GM19395 (cell line): ENCODE data around the gene SEPTIN1.
"Not testable (repeated sequence)": the region's sequence is repeated elsewhere in the genome, so short reads cannot be mapped to it uniquely, and the experiment has no call there.

Experiments
- ATAC-seq: cut with Tn5 transposase; IDR thresholded peaks from one replicate; pipeline ENCODE4 v1.9.1; 2021; ENCODE audit warnings: mild to moderate bottlenecking, moderate library complexity; ENCODE audit not compliant: unreplicated experiment

Gene SEPTIN1

DNA sequence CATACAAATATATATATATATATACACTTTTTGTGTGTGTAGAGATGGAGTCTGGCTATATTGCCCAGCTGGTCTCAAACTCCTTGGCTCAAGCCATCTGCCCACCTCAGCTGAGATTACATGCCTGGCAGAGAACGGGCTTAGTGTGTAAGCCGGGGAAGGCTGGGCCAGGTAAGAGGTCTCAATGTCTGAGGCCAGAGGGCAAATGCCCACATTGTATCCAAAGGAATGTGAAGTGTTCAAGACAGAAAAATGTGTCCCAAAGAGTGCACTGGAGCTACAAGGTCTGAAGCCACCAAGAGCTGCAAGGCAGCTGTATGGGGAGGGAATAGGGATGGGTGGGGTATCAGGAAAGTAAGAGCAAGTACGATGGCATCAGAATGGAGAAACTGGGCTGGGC lies 36.1 kb downstream of the SEPTIN1 start:
- ATAC-seq, result no peak

DNA sequence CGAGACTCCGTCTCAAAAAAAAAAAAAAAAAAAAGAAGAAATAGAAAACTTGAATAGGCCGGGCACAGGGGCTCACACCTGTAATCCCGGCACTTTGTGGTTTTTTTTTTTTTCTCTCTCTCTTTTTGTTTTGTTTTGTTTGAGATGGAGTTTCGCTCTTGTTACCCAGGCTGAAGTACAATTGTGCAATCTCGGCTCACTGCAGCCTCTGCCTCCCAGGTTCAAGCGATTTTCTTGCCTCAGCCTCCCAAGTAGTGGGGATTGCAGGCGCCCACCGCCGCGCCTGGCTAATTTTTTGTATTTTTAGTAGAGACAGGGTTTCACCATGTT lies 38.9 kb downstream of the SEPTIN1 start:
- ATAC-seq, result not testable (repeated sequence)

DNA sequence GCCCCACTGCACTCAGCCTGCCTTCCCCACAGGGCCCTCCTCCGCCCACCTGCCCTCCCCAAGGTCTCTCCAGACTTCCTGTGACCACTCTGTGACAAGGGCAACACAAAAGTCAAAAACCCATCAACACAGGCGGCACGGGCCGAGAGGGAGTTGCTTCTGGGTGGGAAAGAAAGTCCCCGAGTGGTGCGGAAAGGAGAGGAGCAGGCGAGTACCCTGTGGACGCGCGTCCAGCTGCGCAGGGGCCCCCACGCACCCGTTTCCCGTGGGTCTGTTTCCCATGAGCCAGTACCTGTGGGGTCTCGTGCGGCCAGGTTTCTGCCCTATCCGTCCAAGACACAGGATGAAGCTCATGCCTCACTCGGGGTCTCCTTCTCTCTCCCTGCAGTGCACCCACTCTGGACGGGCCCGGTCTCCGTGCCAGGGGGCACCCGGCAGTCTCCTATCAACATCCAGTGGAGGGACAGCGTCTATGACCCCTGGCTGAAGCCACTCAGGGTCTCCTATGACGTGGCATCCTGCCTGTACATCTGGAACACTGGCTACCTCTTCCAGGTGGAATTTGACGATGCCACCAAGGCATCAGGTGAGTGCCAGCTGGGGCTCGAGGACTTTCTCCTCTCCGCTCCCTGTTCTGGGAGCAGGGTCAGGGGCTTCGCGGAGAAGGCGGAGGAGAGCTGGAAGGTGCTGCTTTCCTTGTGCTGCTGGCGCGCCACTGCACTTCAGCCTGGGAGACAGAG lies 39.4 kb downstream of the SEPTIN1 start:
- ATAC-seq, result no peak

DNA sequence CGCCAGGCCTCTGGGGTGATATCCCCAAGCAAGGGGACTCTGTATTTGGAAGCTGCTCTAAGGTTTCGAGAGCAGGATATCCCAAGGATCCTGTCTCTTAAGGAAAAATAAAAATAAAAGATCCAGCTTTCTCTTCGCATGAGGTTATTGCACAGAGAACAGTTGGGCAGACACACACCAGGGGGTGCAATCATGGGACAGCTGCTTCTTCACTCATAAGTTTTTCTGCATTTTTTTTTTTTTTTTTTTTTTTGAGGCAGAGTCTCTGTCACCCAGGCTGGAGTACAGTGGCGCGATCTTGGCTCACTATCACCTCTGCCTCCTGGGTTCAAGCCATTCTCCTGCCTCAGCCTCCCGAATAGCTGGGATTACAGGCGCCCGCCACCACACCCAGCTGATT lies 40.4 kb downstream of the SEPTIN1 start:
- not testable (repeated sequence) for ATAC-seq

DNA sequence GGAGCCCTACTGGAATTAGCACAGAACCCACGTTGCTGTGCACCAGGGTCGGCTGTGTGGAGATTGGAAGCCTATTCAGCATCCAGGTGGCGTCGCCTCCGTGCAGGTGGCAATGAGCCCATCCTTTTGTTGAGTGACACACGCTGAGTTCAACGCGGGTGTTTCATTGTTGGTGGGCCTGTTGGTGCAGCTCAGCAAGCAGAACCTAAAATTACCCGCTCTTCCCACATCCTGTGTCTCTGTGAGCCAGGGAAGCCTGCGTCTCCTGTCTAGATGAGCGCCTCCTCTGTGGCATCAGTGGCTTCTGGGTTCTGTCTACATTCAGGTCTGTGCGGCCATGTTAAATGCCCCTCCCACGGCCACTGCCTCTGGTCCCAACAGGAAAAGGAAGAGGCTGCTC lies 41.7 kb downstream of the SEPTIN1 start:
- no peak for ATAC-seq

DNA sequence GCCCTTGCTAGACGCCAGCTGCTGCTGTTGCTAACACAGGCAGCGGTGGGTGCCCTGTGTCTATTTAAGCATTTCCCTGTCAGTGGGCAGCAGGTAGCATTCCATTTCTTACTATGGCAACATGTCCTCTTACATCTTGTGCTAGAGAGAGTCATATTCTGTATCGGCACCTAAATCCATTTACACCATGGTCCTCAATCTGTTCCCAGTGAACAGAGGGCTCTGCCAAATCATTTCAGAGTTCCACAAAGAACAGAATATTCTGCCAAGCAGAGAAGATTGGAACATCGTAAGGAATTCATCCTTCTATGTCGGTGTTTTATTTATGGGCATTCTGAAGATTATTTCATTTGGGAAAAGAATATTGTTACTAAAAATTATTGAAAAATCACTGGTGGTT lies 43.6 kb downstream of the SEPTIN1 start:
- not testable (repeated sequence) for ATAC-seq

DNA sequence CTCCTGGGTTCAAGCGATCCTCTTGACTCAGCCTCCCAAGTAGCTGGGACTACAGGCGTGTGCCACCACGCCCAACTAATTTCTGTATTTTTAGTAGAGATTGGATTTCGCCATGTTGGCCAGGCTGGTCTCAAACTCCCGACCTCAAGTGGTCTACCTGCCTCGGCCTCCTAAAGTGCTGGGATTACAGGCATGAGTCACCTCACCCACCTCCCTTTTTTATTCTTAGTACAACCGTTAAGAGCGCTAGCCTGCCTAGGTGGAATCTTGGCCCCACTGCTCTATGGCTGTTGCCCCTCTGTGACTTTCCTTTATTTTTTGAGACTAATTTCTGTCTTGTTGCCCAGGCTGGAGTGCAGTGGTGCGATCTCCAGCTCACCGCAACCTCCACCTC lies 44.4 kb downstream of the SEPTIN1 start:
- ATAC-seq, result not testable (repeated sequence)

DNA sequence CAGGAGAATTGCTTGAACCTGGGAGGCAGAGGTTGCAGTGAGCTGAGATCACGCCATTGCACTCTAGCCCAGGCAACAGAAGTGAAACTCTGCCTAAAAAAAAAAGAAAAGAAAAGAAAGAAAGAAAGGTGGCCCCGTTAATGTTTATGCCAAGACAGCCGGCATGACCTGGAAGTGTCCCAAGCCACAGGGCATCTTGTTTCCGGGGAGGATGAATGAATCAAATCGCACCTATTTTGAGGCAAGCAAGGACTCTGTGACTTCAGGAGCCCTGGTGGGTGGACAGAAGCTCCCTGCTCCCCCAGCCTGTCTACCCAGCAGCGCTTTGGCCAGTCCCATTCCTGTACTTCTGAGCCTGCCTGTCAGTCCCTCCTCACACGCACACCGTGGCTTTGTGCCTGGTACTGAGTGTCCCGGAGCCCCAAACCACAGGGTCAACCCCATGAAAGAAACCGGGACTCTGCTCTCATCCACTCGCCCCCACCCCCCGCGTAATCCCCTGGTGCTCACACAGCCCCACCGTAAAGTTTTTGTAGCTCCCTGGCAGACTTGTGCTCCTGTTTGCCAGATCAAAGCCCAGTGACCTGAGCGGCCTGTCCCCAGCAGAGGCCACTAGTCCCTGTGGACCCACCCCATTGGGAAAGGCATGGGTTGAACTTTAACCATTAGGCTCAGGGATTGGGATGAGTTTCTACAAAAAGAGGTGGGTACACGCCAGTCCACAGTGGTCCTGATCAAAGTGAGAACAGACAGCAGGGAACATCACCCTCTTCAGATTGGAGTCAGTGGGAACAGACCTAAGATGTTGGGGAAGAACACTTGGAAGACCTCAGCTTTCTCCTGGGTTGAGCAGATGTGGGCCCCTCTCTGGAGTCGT lies 46.5 kb downstream of the SEPTIN1 start:
- peak; percentile 32 for ATAC-seq

DNA sequence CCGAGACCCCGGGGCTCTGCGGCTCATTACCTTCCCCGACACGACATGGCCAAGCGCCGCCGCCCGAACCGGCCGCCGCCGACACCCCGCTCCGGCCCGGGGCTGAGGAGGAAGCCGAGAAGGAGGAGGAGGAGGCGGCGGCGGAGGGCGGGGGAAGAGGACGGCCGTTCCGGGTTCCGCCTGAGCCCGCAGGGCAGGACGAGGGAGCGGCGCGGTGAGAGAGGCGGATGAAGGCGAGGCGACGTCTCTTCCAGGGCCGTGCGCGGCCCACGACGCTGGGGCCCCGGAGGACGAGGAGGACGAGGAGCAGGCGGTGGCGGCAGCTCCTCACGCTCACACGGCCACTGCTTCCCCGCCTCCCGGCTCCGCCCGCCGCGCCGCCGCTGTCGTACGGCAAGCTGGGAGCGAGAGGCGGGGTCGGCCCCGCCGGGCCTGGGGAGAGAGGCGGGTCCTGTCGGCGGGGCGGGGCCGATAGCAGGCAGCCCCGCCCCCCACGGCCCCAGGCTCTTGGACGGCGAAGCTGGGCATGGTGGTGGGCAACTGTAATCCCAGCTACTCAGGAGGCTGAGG lies 47.2 kb downstream of the SEPTIN1 start:
- ATAC-seq, result peak; percentile 72

DNA sequence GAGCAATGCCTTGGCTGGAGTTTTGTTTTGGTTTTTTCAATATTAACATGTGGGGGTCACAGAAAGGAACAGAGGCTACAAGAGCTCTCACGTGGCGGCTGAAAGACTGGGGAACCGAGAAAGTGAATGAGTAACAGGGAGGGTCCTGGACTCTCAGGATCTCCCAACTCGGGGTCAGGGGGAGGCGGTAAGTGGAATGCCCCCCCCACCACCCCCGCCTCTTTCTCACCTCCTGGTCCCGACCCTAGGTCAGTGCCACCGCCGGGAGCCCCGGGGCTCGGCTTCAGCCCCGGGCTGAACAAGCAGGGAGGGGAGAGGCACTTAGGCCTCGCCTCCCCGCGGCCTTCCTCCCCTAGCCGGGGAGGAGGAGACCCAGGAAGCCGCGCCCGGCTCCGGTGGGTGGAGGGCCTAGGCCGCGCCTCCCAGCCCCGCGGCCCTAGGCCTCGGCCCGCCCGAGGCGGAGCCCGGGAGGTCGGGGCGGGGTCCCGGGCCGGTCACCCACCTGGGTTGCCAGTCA lies 47.8 kb downstream of the SEPTIN1 start:
- ATAC-seq, result peak; percentile 78
